Esophagus squamous epithelium (tissue), 4 donors: ENCODE results near the gene OR2T3.
"Not testable (repeated sequence)": the region's sequence is repeated elsewhere in the genome, so short reads cannot be mapped to it uniquely, and the experiment has no call there.

Experiments
- CTCF ChIP-seq, 6 experiments: fragments of 450-650 bp in 4 of 6; fragments of 200-600 bp in 2 of 6; sonication (generic) in 2 of 6; IDR thresholded peaks; one replicate each; pipeline ENCODE4 v1.5.1; 2016 to 2019; ENCODE audit warnings: antibody characterized with exemption in 6 of 6, mild to moderate bottlenecking in 4 of 6, moderate library complexity in 4 of 6
- POLR2A ChIP-seq, 4 donors: fragments of 450-650 bp; IDR thresholded peaks; one replicate each; pipeline ENCODE4 v1.6.1; 2017; ENCODE audit warnings: antibody characterized with exemption in 4 of 4, mild to moderate bottlenecking in 4 of 4, moderate library complexity in 3 of 4

GRCh38 chr1:248428192-248428533, 45.0 kb upstream of the OR2T3 start:
- not testable (repeated sequence) for TF ChIP-seq POLR2A, CTCF (IDR thresholded peaks at IDR 0.05)
